GM12878 (cell line): ENCODE results near the gene OSGEP. TPM values are rescaled to one million over a fixed set of nuclear protein-coding genes. Genes with fewer than 3 reads are reported as not detected.

Source experiments
- ATAC-seq: fragments of 200-7000 bp; cut with Tn5 transposase; 3 replicates; pipeline ENCODE4 v1.9.1; 2020; ENCODE audit warnings: mild to moderate bottlenecking, moderate library complexity
- BruUV-seq: library from RNA; stranded (reverse); fragments of 400-500 nt; replicated peaks from 2 replicates; lab custom pipeline; 2021; lab: Mats Ljungman, UMichigan
- CTCF ChIA-PET: fragments of 300-600 bp; sonication (Branson Sonifier 250); formaldehyde crosslinking; extraction: SDS; loops from one replicate; lab custom pipeline; 2021; ENCODE audit warnings: inconsistent platforms; lab: Yijun Ruan, JAX
- POLR2A ChIA-PET: fragments of 350-600 bp; formaldehyde crosslinking; extraction: SDS; loops from one replicate; lab custom pipeline; 2021; ENCODE audit warnings: inconsistent platforms; lab: Charles Lee
- RAD21 ChIA-PET: fragments of 300-600 bp; sonication (Branson Sonifier 250); formaldehyde crosslinking; loops from one replicate; lab custom pipeline; 2023; ENCODE audit warnings: antibody characterized with exemption; ENCODE audit not compliant: unreplicated experiment; lab: Charles Lee
- SMC1A ChIA-PET: fragments of 300-600 bp; sonication (Branson Sonifier 250); formaldehyde crosslinking; loops from one replicate; lab custom pipeline; 2023; ENCODE audit not compliant: unreplicated experiment, uncharacterized antibody; lab: Charles Lee
- DNase-seq: peaks from one replicate; pipeline ENCODE4 v3.0.0-alpha.2; 2011; ENCODE audit warnings: low read depth, low spot score
- FAIRE-seq: peaks from 3 replicates; lab custom pipeline; 2011; peaks lifted over from hg19 to GRCh38; lab: Jason Lieb, UNC
- H2AFZ ChIP-seq: 2 replicates; pipeline ENCODE4 v1.6.0; 2011; ENCODE audit warnings: low read depth, low read length, control low read depth; ENCODE audit not compliant: control insufficient read depth
- H3K27ac ChIP-seq: 2 replicates; pipeline ENCODE4 v1.5.1; 2011; ENCODE audit warnings: control low read depth; ENCODE audit not compliant: control insufficient read depth, insufficient read depth
- H3K27me3 ChIP-seq, 2 experiments: replicated peaks in 1 of 2; 2 replicates each; pipeline versions ENCODE4 v1.6.0 to v1.6.1; 2011; ENCODE audit warnings: low read length in 1 of 2; ENCODE audit not compliant: control insufficient read depth in 2 of 2, insufficient read depth in 2 of 2
- H3K36me3 ChIP-seq, 2 experiments: 2 replicates each; pipeline ENCODE4 v1.5.1; 2011; ENCODE audit warnings: low read length in 1 of 2; ENCODE audit not compliant: control insufficient read depth in 2 of 2, insufficient read depth in 2 of 2
- H3K4me1 ChIP-seq: 2 replicates; pipeline ENCODE4 v1.6.1; 2011; ENCODE audit warnings: mild to moderate bottlenecking, low read length, moderate library complexity, mixed read lengths; ENCODE audit not compliant: control insufficient read depth, insufficient read depth
- H3K4me2 ChIP-seq: 2 replicates; pipeline ENCODE4 v1.6.0; 2011; ENCODE audit warnings: control low read depth; ENCODE audit not compliant: control insufficient read depth, insufficient read depth
- H3K4me3 ChIP-seq: fragments of 200-600 bp; sonication (generic); 2 replicates; pipeline ENCODE4 v1.5.1; 2016
- H3K79me2 ChIP-seq: 2 replicates; pipeline ENCODE4 v1.6.0; 2011; ENCODE audit warnings: low read length; ENCODE audit not compliant: control insufficient read depth, insufficient read depth
- H3K9ac ChIP-seq: 2 replicates; pipeline ENCODE4 v1.8.0; 2011; ENCODE audit warnings: low read length, control low read depth, mixed read lengths; ENCODE audit not compliant: control insufficient read depth, insufficient read depth
- H3K9me3 ChIP-seq: replicated peaks from 3 replicates; pipeline ENCODE4 v1.5.1; 2011; ENCODE audit warnings: mild to moderate bottlenecking, low read length; ENCODE audit not compliant: control insufficient read depth, insufficient read depth
- H4K20me1 ChIP-seq: 2 replicates; pipeline ENCODE4 v1.6.0; 2011; ENCODE audit not compliant: control insufficient read depth, insufficient read depth
- ETV6 ChIP-seq, 2 experiments: fragments of 450-650 bp in 1 of 2; IDR thresholded peaks in 1 of 2; conservative IDR thresholded peaks in 1 of 2; 2 replicates each; pipeline ENCODE4 v1.6.1; 2014; ENCODE audit warnings: antibody characterized with exemption in 1 of 2, borderline replicate concordance in 1 of 2, low read depth in 1 of 2, mild to moderate bottlenecking in 1 of 2, moderate library complexity in 1 of 2
- HDAC2 ChIP-seq: fragments of 200-600 bp; sonication (generic); IDR thresholded peaks from 2 replicates; pipeline ENCODE4 v1.6.1; 2017
- PML ChIP-seq: IDR thresholded peaks from 2 replicates; pipeline ENCODE4 v1.6.1; 2012; ENCODE audit warnings: low read length, inconsistent platforms
- SRF ChIP-seq, 2 experiments: IDR thresholded peaks; 2 replicates each; pipeline ENCODE4 v1.6.1; 2011; ENCODE audit warnings: low read depth in 2 of 2, low read length in 2 of 2, mild to moderate bottlenecking in 1 of 2, moderate library complexity in 1 of 2
- WGBS: methylation state at CpG from one replicate; pipeline ENCODE4 v1.1.6; 2016; ENCODE audit warnings: low lambda C conversion rate; ENCODE audit not compliant: insufficient replicate concordance, insufficient coverage; ENCODE audit errors: missing lambda C conversion rate; 5-methylcytosine and 5-hydroxymethylcytosine counted together
- in situ Hi-C: fragments of 300-500 bp; cut with MboI; formaldehyde crosslinking; loops from 9 replicates; pipeline ENCODE4 v1.14.3; 2018; ENCODE audit warnings: mixed read lengths
- intact Hi-C: fragments of 100-400 bp; cut with micrococcal nuclease; formaldehyde crosslinking; loops from one replicate; pipeline ENCODE4 v1.14.2; 2022; ENCODE audit not compliant: unreplicated experiment
- polyA plus RNA-seq, 11 experiments: library from polyadenylated mRNA; depleted of rRNA in 4 of 11; unstranded in 6 of 11; stranded (reverse) in 5 of 11; fragments of >200 nt; fragmentation: Nextera tagmentation in 4 of 11; fragmentation: Illumina TruSeq in 1 of 11; extraction: Ambion mirVana in 4 of 11; extraction: Trizol in 1 of 11; gene quantifications; 1 replicate in 1 of 11; 2 replicates in 10 of 11; pipeline versions ENCODE4 v1.2.1 to v1.2.3, GENCODE V29; 2011 to 2016; ENCODE audit warnings: inconsistent platforms in 2 of 11, missing spikeins in 2 of 11, low read depth in 1 of 11
- total RNA-seq, 4 experiments: library from RNA; depleted of rRNA in 3 of 4; stranded (reverse); fragments of >200 nt in 3 of 4; fragmentation: Illumina TruSeq in 1 of 4; extraction: Trizol in 1 of 4; gene quantifications; 2 replicates each; pipeline versions ENCODE4 v1.2.1 to v1.2.3, GENCODE V29; 2013 to 2021
- TF ChIP-seq, protein P1 (sequence below): fragments of 450-650 bp; IDR thresholded peaks from 2 replicates; pipeline ENCODE4 v1.6.1; 2017; ENCODE audit warnings: mild to moderate bottlenecking
- TF ChIP-seq, protein P2 (sequence below): fragments of 450-650 bp; formaldehyde crosslinking; IDR thresholded peaks from 2 replicates; pipeline ENCODE4 v1.4.0; 2022; ENCODE audit warnings: mild to moderate bottlenecking, moderate library complexity
- TF ChIP-seq, protein P3 (sequence below): IDR thresholded peaks from 2 replicates; pipeline ENCODE4 v1.6.1; 2012; ENCODE audit warnings: low read depth, low read length, improper control_type of control experiment
- TF ChIP-seq, protein P4 (sequence below): fragments of 450-650 bp; IDR thresholded peaks from 2 replicates; pipeline ENCODE4 v1.6.1; 2017; ENCODE audit warnings: mild to moderate bottlenecking, low read depth, inconsistent platforms; ENCODE audit not compliant: poor library complexity, severe bottlenecking

OSGEP gene
- total and polyA plus RNA-seq, 10 of the 15 experiments (the other 5 are each of a cell fraction or from before 2014, with no cell fraction given), result 47.8 to 88.9 (median 52.8) TPM

DNA sequence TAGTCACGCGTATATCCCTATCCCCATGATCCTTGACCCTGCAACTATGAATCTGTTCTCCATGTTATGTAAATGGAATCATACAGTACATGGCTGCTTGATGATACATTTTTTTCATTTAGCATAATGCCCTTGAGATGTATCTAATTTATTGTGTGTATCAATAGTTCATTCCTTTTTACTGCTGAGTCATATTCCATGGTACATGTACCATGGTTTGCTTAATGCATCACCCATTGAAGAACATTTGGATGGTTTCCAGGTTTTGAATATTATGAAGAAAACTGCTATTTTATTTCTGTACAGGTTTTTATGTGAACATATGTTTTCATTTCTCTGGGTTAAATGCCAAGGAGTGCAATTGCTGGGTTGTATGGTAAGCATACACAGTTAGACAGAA is 46.7 kb upstream of the OSGEP start:
- in situ Hi-C loops, result no loop called here
- ChIA-PET RAD21 (no interaction called here), SMC1A (no interaction called here), CTCF (no interaction called here), POLR2A (no interaction called here)
- no peak for TF ChIP-seq SRF (IDR thresholded peaks at IDR 0.05; ENCODE audit: low read depth in 2 of 2, low read length in 2 of 2)
- TF ChIP-seq, protein P1, sequence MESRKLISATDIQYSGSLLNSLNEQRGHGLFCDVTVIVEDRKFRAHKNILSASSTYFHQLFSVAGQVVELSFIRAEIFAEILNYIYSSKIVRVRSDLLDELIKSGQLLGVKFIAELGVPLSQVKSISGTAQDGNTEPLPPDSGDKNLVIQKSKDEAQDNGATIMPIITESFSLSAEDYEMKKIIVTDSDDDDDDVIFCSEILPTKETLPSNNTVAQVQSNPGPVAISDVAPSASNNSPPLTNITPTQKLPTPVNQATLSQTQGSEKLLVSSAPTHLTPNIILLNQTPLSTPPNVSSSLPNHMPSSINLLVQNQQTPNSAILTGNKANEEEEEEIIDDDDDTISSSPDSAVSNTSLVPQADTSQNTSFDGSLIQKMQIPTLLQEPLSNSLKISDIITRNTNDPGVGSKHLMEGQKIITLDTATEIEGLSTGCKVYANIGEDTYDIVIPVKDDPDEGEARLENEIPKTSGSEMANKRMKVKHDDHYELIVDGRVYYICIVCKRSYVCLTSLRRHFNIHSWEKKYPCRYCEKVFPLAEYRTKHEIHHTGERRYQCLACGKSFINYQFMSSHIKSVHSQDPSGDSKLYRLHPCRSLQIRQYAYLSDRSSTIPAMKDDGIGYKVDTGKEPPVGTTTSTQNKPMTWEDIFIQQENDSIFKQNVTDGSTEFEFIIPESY, result no peak
- Histone ChIP-seq H3K9me3 (no peaks in the 10 kb centered on the region; the same call in 2 of the 3 replicates), H2AFZ (no peak overlapping the region), H3K27me3 (no peaks in the 10 kb centered on the region), H3K4me1 (peaks cover 8% of the 10 kb centered on the region; the same call in 1 of the 2 replicates), H3K9ac (no peak overlapping the region), H3K27ac (no peak overlapping the region), H3K36me3 (no peaks in the 10 kb centered on the region), H3K4me3 (no peak overlapping the region), H3K79me2 (no peaks in the 10 kb centered on the region), H3K4me2 (no peak overlapping the region), H4K20me1 (no peaks in the 10 kb centered on the region)
- FAIRE-seq (no peak), DNase-seq (no peak), ATAC-seq (no peak)
- no TSS peak for BruUV-seq
- WGBS, result 94% methylated on average over 2 of the region's 2 CpGs
- intact Hi-C loops, result no loop called here

DNA sequence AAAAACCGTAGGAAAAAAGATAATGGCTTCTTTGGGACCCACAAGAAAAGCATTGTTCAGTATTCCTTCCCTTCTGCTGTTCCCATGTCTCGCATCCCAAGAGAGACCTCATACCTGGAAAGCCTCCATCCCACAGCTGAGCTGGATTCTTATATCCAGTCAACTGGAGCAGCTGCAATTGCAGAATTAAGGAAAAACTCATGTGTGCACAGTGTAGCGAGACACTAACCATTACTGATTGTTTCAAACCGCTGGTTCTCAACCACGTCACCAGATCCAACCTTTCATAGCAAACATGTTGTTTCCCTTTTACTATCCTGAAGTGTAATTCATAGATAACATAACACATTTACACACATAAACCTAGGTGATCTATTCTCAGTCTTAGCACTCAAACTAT is 45.3 kb upstream of the OSGEP start:
- FAIRE-seq (no peak), ATAC-seq (no peak), DNase-seq (no peak)
- Histone ChIP-seq H2AFZ (no peak overlapping the region), H3K9me3 (no peaks in the 10 kb centered on the region; the same call in 2 of the 3 replicates), H3K4me1 (peaks cover 8% of the 10 kb centered on the region; the same call in 1 of the 2 replicates), H3K27me3 (no peaks in the 10 kb centered on the region), H3K79me2 (no peaks in the 10 kb centered on the region), H3K9ac (no peak overlapping the region), H3K4me2 (no peak overlapping the region), H3K36me3 (no peaks in the 10 kb centered on the region), H3K4me3 (no peak overlapping the region), H4K20me1 (no peaks in the 10 kb centered on the region), H3K27ac (no peak overlapping the region)
- ChIA-PET POLR2A (no interaction called here), RAD21 (no interaction called here), SMC1A (interaction anchor here (0.9 to 1.1 kb wide), 3 partner anchors 11 to 172 kb away, joined by 3 read pairs; no protein-coding TSS in a partner anchor), CTCF (no interaction called here)
- in situ Hi-C loops, result no loop called here
- intact Hi-C loops, result no loop called here
- BruUV-seq, result no TSS peak
- 74% methylated on average over 5 of the region's 5 CpGs for WGBS
- TF ChIP-seq HDAC2 (no peak), PML (no peak), ETV6 (conservative IDR thresholded peaks at IDR 0.05 in 1 of 2, IDR thresholded peaks at IDR 0.05 in 1 of 2; ENCODE audit: borderline replicate concordance in 1 of 2, low read depth in 1 of 2) (no peak)
- TF ChIP-seq, protein P2, sequence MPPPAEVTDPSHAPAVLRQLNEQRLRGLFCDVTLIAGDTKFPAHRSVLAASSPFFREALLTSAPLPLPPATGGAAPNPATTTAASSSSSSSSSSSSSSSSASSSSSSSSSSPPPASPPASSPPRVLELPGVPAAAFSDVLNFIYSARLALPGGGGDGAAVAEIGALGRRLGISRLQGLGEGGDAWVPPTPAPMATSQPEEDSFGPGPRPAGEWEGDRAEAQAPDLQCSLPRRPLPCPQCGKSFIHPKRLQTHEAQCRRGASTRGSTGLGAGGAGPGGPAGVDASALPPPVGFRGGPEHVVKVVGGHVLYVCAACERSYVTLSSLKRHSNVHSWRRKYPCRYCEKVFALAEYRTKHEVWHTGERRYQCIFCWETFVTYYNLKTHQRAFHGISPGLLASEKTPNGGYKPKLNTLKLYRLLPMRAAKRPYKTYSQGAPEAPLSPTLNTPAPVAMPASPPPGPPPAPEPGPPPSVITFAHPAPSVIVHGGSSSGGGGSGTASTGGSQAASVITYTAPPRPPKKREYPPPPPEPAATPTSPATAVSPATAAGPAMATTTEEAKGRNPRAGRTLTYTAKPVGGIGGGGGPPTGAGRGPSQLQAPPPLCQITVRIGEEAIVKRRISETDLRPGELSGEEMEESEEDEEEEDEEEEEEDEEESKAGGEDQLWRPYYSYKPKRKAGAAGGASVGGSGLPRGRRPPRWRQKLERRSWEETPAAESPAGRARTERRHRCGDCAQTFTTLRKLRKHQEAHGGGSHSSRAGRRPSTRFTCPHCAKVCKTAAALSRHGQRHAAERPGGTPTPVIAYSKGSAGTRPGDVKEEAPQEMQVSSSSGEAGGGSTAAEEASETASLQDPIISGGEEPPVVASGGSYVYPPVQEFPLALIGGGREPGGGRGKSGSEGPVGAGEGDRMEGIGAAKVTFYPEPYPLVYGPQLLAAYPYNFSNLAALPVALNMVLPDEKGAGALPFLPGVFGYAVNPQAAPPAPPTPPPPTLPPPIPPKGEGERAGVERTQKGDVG (CRISPR knock-in tag), result no peak
- TF ChIP-seq, protein P3, sequence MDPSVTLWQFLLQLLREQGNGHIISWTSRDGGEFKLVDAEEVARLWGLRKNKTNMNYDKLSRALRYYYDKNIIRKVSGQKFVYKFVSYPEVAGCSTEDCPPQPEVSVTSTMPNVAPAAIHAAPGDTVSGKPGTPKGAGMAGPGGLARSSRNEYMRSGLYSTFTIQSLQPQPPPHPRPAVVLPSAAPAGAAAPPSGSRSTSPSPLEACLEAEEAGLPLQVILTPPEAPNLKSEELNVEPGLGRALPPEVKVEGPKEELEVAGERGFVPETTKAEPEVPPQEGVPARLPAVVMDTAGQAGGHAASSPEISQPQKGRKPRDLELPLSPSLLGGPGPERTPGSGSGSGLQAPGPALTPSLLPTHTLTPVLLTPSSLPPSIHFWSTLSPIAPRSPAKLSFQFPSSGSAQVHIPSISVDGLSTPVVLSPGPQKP, result no peak
- TF ChIP-seq, protein P4, sequence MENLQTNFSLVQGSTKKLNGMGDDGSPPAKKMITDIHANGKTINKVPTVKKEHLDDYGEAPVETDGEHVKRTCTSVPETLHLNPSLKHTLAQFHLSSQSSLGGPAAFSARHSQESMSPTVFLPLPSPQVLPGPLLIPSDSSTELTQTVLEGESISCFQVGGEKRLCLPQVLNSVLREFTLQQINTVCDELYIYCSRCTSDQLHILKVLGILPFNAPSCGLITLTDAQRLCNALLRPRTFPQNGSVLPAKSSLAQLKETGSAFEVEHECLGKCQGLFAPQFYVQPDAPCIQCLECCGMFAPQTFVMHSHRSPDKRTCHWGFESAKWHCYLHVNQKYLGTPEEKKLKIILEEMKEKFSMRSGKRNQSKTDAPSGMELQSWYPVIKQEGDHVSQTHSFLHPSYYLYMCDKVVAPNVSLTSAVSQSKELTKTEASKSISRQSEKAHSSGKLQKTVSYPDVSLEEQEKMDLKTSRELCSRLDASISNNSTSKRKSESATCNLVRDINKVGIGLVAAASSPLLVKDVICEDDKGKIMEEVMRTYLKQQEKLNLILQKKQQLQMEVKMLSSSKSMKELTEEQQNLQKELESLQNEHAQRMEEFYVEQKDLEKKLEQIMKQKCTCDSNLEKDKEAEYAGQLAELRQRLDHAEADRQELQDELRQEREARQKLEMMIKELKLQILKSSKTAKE, result no peak
